ENCODE data around the gene THADA.

DNA sequence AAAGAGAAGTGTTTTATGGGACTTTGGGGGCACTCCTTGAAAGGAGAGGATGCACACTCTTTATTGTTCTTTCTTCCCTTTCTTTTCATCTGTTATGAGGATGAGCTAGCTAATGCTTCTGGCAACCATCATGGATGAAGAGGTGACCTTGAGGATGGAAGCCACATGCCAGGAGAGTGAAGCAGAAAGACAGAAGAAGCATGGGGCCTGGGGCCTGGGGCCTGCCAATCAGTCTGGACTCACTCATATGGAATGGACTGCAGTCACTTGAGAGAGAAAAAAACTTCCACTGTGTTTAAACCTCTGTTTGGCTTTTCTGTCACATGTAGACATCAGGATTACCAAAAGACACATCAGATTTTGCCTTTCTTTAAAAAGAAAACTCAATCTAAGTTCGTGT lies 333.6 kb downstream of the THADA start:
- TF ChIP-seq, protein P1, sequence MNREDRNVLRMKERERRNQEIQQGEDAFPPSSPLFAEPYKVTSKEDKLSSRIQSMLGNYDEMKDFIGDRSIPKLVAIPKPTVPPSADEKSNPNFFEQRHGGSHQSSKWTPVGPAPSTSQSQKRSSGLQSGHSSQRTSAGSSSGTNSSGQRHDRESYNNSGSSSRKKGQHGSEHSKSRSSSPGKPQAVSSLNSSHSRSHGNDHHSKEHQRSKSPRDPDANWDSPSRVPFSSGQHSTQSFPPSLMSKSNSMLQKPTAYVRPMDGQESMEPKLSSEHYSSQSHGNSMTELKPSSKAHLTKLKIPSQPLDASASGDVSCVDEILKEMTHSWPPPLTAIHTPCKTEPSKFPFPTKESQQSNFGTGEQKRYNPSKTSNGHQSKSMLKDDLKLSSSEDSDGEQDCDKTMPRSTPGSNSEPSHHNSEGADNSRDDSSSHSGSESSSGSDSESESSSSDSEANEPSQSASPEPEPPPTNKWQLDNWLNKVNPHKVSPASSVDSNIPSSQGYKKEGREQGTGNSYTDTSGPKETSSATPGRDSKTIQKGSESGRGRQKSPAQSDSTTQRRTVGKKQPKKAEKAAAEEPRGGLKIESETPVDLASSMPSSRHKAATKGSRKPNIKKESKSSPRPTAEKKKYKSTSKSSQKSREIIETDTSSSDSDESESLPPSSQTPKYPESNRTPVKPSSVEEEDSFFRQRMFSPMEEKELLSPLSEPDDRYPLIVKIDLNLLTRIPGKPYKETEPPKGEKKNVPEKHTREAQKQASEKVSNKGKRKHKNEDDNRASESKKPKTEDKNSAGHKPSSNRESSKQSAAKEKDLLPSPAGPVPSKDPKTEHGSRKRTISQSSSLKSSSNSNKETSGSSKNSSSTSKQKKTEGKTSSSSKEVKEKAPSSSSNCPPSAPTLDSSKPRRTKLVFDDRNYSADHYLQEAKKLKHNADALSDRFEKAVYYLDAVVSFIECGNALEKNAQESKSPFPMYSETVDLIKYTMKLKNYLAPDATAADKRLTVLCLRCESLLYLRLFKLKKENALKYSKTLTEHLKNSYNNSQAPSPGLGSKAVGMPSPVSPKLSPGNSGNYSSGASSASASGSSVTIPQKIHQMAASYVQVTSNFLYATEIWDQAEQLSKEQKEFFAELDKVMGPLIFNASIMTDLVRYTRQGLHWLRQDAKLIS (CRISPR knock-in tag; IDR thresholded peaks at IDR 0.05; ENCODE audit: borderline replicate concordance), result no peak
- TF ChIP-seq, protein P2, sequence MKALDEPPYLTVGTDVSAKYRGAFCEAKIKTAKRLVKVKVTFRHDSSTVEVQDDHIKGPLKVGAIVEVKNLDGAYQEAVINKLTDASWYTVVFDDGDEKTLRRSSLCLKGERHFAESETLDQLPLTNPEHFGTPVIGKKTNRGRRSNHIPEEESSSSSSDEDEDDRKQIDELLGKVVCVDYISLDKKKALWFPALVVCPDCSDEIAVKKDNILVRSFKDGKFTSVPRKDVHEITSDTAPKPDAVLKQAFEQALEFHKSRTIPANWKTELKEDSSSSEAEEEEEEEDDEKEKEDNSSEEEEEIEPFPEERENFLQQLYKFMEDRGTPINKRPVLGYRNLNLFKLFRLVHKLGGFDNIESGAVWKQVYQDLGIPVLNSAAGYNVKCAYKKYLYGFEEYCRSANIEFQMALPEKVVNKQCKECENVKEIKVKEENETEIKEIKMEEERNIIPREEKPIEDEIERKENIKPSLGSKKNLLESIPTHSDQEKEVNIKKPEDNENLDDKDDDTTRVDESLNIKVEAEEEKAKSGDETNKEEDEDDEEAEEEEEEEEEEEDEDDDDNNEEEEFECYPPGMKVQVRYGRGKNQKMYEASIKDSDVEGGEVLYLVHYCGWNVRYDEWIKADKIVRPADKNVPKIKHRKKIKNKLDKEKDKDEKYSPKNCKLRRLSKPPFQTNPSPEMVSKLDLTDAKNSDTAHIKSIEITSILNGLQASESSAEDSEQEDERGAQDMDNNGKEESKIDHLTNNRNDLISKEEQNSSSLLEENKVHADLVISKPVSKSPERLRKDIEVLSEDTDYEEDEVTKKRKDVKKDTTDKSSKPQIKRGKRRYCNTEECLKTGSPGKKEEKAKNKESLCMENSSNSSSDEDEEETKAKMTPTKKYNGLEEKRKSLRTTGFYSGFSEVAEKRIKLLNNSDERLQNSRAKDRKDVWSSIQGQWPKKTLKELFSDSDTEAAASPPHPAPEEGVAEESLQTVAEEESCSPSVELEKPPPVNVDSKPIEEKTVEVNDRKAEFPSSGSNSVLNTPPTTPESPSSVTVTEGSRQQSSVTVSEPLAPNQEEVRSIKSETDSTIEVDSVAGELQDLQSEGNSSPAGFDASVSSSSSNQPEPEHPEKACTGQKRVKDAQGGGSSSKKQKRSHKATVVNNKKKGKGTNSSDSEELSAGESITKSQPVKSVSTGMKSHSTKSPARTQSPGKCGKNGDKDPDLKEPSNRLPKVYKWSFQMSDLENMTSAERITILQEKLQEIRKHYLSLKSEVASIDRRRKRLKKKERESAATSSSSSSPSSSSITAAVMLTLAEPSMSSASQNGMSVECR (CRISPR knock-in tag; IDR thresholded peaks at IDR 0.05; ENCODE audit: borderline replicate concordance), result no peak
- TF ChIP-seq, protein P3, sequence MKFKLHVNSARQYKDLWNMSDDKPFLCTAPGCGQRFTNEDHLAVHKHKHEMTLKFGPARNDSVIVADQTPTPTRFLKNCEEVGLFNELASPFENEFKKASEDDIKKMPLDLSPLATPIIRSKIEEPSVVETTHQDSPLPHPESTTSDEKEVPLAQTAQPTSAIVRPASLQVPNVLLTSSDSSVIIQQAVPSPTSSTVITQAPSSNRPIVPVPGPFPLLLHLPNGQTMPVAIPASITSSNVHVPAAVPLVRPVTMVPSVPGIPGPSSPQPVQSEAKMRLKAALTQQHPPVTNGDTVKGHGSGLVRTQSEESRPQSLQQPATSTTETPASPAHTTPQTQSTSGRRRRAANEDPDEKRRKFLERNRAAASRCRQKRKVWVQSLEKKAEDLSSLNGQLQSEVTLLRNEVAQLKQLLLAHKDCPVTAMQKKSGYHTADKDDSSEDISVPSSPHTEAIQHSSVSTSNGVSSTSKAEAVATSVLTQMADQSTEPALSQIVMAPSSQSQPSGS (CRISPR knock-in tag; IDR thresholded peaks at IDR 0.05; ENCODE audit: borderline replicate concordance, low read depth), result no peak
